ENCODE results near the gene NTRK2. TPM values are rescaled to one million over a fixed set of nuclear protein-coding genes. Genes with fewer than 3 reads are reported as not detected.

NTRK2 gene
- total RNA-seq, 2 experiments from 2014 or later: 0.45 to 0.65 TPM

DNA sequence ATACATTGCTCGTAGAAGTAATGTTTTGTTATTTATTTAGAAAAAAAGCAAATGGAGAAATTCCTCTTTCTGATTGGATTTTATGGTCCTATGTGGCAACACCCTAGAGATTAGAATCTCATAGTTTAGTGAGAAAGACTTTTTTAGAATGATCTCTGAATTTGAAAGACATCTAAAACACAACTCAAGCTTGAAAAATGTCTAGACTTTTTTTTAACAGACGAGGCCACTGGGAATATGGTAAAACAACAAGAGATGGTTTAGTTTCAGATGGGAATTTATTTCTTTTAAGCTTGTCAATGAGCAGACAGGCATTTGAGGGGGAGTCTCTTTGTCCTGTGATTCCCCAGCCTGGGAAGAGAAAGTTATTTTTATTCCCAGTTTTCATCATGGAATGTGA is 122.1 kb downstream of the NTRK2 start:
- Mint-ChIP-seq H3K4me3 (no peak overlapping the region), H3K27ac (no peak overlapping the region), H3K4me1 (ENCODE audit: low read depth) (no peaks in the 10 kb centered on the region), H3K27me3 (no peaks in the 10 kb centered on the region), H3K36me3 (no peaks in the 10 kb centered on the region), H3K9me3 (no peaks in the 10 kb centered on the region)
- ChIA-PET POLR2A (no interaction called here), CTCF (interaction anchor here (0.5 kb wide), 1 partner anchor 11 kb away, joined by 3 read pairs; no protein-coding TSS in a partner anchor)
- no peak for DNase-seq
- intact Hi-C loops (cut with micrococcal nuclease): no loop called here

DNA sequence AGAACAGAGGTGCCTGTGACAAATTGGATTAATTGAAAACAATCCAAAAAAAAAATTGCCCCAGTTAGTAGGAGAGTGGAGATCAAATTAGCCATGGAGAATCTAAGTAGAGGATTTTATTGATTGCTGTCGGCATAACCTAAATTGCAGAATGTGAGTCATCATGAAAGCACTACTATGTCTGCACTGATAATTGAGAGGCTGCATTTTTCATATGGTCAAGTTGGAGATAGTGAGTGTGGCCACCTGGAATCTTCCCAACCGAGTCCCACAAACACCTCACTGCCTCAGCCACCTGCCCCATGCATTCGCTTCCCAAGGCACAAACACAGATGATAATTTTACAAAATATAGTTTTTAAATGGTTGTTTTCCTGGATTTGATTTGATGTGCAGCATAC is 123.7 kb downstream of the NTRK2 start:
- ChIA-PET CTCF (no interaction called here), POLR2A (no interaction called here)
- Mint-ChIP-seq H3K4me3 (no peak overlapping the region), H3K4me1 (ENCODE audit: low read depth) (no peaks in the 10 kb centered on the region), H3K9me3 (no peaks in the 10 kb centered on the region), H3K27me3 (no peaks in the 10 kb centered on the region), H3K36me3 (no peaks in the 10 kb centered on the region), H3K27ac (no peak overlapping the region)
- intact Hi-C loops (cut with micrococcal nuclease): no loop called here
- DNase-seq: no peak

DNA sequence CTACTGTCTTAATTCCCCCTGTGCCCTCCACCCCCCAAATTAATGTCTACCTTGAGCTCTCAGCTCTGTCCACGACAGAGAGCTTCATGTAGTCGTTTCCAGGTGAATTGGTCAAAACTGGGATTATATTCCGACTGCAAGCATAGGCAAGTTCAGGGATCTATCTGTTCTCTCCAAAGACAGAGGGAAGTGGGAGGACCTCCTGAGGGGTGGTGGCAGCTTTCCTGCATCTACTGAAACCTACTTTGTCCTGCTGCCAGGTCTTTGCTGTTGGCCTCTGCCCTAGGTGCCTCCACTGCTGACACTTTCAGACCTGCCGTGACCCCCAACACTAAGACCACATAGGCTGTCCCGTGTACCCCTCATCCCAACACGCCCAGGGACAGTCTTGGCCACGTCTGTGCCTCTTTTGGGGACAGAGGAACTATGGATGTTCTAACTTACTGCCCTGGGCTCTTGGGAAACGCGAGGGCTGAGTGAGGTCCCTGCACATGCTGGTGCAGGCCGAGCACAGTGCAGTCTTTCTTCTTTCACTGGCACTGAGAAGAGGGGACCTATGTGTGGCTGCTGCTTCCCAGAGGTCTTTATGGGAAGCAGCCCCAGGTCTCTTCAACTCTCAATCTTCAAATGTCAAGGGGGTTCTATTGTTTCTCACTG is 125.6 kb downstream of the NTRK2 start:
- no peaks in the 10 kb centered on the region for H3K36me3 Mint-ChIP-seq
- no peaks in the 10 kb centered on the region for H3K27me3 Mint-ChIP-seq
- H3K27ac Mint-ChIP-seq: no peak overlapping the region
- intact Hi-C loops (cut with micrococcal nuclease): no loop called here
- ChIA-PET POLR2A (no interaction called here), CTCF (interaction anchor here (0.7 kb wide), 1 partner anchor 177 kb away, joined by 3 read pairs; no protein-coding TSS in a partner anchor)
- H3K4me3 Mint-ChIP-seq: no peak overlapping the region
- no peaks in the 10 kb centered on the region for H3K9me3 Mint-ChIP-seq
- H3K4me1 Mint-ChIP-seq (ENCODE audit: low read depth): no peaks in the 10 kb centered on the region
- DNase-seq: no peak

DNA sequence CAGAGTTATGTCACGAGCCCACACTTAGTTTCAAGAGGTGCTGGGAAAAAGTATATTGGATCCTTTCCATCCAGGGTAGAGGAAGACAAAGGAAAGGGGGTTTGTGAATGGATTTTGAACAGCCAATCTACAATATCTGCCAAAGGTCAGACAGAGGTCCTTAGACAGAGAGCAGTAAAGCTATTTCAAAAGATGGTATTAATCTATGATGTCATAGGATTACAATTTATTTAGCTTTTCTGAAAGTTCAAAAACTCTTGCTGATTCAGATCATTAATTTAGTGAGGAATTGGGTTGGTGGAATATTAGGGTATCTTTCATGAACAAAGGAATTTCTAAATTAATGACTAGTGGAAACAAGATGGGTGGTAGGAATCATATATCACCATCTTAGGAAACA is 126.9 kb downstream of the NTRK2 start:
- H3K9me3 Mint-ChIP-seq: no peaks in the 10 kb centered on the region
- DNase-seq: no peak
- no peak overlapping the region for H3K27ac Mint-ChIP-seq
- no peaks in the 10 kb centered on the region for H3K36me3 Mint-ChIP-seq
- ChIA-PET CTCF (no interaction called here), POLR2A (no interaction called here)
- no peaks in the 10 kb centered on the region for H3K27me3 Mint-ChIP-seq
- intact Hi-C loops (cut with micrococcal nuclease): no loop called here
- no peaks in the 10 kb centered on the region for H3K4me1 Mint-ChIP-seq (ENCODE audit: low read depth)
- no peak overlapping the region for H3K4me3 Mint-ChIP-seq

DNA sequence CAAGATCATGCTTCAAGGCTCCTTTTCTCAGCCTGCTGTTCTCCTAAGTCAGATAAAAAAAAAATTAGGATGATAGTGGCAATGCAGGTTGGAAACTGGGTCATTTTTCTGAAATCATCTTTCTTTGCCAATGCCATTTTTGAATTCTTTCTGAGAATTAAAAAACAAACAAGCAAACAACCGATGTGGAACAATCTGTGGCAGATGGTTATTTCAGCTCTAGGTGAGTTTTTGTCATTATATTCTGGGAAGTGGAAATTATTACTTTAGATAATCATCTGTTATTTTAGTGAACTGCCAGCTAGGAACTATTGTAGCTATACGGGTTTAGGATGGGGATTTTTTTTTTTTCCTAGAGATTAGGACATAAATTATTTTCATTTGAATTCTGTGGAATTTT is 129.7 kb downstream of the NTRK2 start:
- CTCF ChIA-PET: no interaction called here
- POLR2A ChIA-PET: no interaction called here

DNA sequence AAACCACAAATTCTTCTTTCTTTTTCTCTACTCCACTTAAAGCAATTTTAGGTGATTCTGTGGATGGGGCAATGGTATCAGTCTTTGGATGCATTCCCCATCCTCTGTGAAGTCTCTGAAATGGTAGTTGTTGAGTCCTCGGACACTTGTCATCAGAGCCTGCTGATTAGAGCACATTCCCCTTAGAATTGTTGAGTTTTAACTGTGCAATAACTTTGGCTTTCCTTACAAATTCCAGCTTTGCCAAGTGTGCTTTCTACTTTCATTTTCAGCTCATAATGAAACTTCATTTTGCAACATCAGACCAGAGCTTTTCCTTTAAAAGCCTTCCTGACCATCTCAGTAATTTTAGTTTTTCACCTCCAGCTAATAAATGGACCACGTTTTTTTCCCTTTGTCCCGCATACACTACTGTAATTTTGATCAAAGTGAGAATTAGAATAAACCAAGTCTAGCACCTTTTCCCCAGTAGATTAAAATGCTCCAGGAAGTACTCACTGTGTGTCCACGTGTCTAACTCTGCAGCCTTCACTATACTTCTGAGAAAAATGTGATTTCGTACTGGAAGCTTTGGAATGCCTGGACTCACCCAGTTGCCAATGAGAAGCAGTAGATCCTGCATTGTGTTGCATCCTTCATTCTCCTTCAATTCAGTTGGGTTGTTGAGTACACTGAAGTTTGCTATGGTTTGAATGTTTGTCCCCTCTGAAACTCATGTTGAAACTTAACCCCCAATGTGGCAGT is 135.6 kb downstream of the NTRK2 start:
- no peaks in the 10 kb centered on the region for H3K36me3 Mint-ChIP-seq
- no peaks in the 10 kb centered on the region for H3K27me3 Mint-ChIP-seq
- no peak overlapping the region for H3K4me3 Mint-ChIP-seq
- no peak overlapping the region for H3K27ac Mint-ChIP-seq
- CTCF ChIA-PET: no interaction called here
- intact Hi-C loops (cut with micrococcal nuclease): no loop called here
- no peak for DNase-seq
- no peaks in the 10 kb centered on the region for H3K9me3 Mint-ChIP-seq
- H3K4me1 Mint-ChIP-seq (ENCODE audit: low read depth): no peaks in the 10 kb centered on the region
- POLR2A ChIA-PET: no interaction called here

More for the DNA sequence above, 129.7 kb downstream of the NTRK2 start:
- Mint-ChIP-seq H3K9me3 (no peaks in the 10 kb centered on the region), H3K36me3 (no peaks in the 10 kb centered on the region), H3K27ac (no peak overlapping the region), H3K4me1 (ENCODE audit: low read depth) (no peaks in the 10 kb centered on the region), H3K27me3 (no peaks in the 10 kb centered on the region), H3K4me3 (no peak overlapping the region)
- DNase-seq: no peak
- intact Hi-C loops (cut with micrococcal nuclease): no loop called here

DNA sequence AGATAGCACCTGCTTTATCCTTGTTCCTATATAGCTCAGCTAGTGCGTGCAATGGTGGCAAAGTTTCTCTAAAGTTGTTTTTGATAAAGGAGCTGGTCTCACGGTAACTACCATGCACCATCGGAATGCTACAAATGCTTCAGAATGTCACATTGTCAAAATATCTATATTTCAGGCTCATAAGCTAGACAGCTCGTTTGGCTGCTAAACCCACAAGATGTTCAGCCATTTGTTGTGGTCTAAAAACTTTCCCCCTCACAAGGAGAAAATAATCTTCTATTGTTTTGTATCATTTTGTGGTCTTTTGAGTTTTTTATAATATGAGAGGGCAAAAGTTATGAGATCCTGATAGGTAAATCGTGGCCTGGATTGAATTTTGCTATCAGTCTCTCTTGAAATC is 137.9 kb downstream of the NTRK2 start:
- H3K27me3 Mint-ChIP-seq: no peaks in the 10 kb centered on the region
- POLR2A ChIA-PET: no interaction called here
- H3K9me3 Mint-ChIP-seq: no peaks in the 10 kb centered on the region
- H3K4me3 Mint-ChIP-seq: no peak overlapping the region
- no peaks in the 10 kb centered on the region for H3K4me1 Mint-ChIP-seq (ENCODE audit: low read depth)
- intact Hi-C loops (cut with micrococcal nuclease): no loop called here
- H3K27ac Mint-ChIP-seq: no peak overlapping the region
- H3K36me3 Mint-ChIP-seq: no peaks in the 10 kb centered on the region
- CTCF ChIA-PET: no interaction called here
- DNase-seq: no peak

- intact Hi-C loops (cut with micrococcal nuclease): no loop called here
- Mint-ChIP-seq H3K36me3 (no peaks in the 10 kb centered on the region), H3K4me1 (ENCODE audit: low read depth) (no peaks in the 10 kb centered on the region), H3K4me3 (no peak overlapping the region), H3K27ac (no peak overlapping the region), H3K9me3 (no peaks in the 10 kb centered on the region), H3K27me3 (no peaks in the 10 kb centered on the region)
- DNase-seq: no peak
- CTCF ChIA-PET: no interaction called here
- POLR2A ChIA-PET: no interaction called here
These were observed 138.4 kb downstream of the NTRK2 start for GRCh38 chr9:84807870-84808390.

GRCh38 chr9:84808416-84808815 is 138.9 kb downstream of the NTRK2 start:
- H3K27me3 Mint-ChIP-seq: no peaks in the 10 kb centered on the region
- ChIA-PET POLR2A (no interaction called here), CTCF (no interaction called here)
- no peaks in the 10 kb centered on the region for H3K9me3 Mint-ChIP-seq
- intact Hi-C loops (cut with micrococcal nuclease): no loop called here
- no peak for DNase-seq
- H3K4me3 Mint-ChIP-seq: no peak overlapping the region
- H3K4me1 Mint-ChIP-seq (ENCODE audit: low read depth): no peaks in the 10 kb centered on the region
- no peak overlapping the region for H3K27ac Mint-ChIP-seq
- no peaks in the 10 kb centered on the region for H3K36me3 Mint-ChIP-seq

DNA sequence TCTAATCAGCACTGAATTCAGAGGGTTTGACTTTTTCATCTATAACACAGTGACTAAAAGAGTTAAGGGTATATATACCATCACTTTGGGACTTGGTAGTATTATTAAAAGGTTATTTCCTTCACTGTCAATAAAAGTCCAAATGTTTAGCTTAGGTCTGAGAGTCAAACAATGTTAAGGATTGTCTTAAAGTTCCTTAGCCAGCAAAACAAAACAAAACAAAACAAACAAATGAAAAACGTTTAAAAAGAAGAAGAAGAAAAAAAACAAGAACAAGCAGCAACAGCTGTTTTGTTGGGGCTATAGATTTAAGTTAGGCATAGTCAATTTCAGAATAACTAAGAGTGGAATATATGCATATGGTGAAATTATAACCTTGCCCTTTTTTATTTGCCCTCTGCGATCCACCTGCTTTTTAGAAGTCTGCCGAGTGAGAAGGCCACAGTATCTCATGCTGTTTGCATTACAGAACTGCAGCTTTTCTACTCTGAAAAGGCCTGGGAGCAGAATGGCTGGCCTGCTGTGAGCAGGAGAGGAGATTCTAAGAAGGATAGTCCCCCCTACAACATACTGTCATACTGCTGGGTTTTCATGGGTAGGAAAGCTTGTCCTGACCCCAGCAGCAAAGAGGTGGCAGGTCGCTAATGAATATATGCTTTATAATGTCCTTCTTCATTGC is 141.7 kb downstream of the NTRK2 start:
- H3K27ac Mint-ChIP-seq: no peak overlapping the region
- H3K27me3 Mint-ChIP-seq: no peaks in the 10 kb centered on the region
- no peaks in the 10 kb centered on the region for H3K4me1 Mint-ChIP-seq (ENCODE audit: low read depth)
- ChIA-PET CTCF (no interaction called here), POLR2A (no interaction called here)
- no peak overlapping the region for H3K4me3 Mint-ChIP-seq
- no peaks in the 10 kb centered on the region for H3K9me3 Mint-ChIP-seq
- no peaks in the 10 kb centered on the region for H3K36me3 Mint-ChIP-seq
- no peak for DNase-seq
- intact Hi-C loops (cut with micrococcal nuclease): no loop called here

DNA sequence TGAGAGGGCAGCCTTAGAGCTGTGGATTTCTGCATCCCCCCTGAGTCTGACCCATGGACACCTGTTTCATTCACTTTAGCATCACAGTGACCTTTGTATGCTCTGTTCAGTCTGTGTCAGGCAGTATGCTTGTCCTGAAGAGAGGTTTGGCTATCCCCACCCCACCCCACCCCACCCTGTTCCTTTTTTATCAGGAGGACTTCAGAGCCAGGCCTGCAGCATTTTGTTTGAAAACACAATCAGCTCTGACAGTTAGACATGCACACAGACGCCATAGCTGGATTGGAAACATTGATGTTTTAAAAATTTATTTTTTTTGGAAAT is 142.2 kb downstream of the NTRK2 start:
- intact Hi-C loops (cut with micrococcal nuclease): no loop called here
- no peaks in the 10 kb centered on the region for H3K36me3 Mint-ChIP-seq
- ChIA-PET CTCF (no interaction called here), POLR2A (no interaction called here)
- no peak overlapping the region for H3K27ac Mint-ChIP-seq
- H3K27me3 Mint-ChIP-seq: no peaks in the 10 kb centered on the region
- H3K4me1 Mint-ChIP-seq (ENCODE audit: low read depth): no peaks in the 10 kb centered on the region
- no peak overlapping the region for H3K4me3 Mint-ChIP-seq
- DNase-seq: no peak
- no peaks in the 10 kb centered on the region for H3K9me3 Mint-ChIP-seq

DNA sequence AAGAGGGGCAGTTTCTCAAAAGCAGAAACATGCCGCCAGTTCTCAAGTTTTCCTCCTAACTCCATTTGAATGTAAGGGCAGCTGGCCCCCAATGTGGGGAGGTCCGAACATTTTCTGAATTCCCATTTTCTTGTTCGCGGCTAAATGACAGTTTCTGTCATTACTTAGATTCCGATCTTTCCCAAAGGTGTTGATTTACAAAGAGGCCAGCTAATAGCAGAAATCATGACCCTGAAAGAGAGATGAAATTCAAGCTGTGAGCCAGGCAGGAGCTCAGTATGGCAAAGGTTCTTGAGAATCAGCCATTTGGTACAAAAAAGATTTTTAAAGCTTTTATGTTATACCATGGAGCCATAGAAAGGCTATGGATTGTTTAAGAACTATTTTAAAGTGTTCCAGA is 142.8 kb downstream of the NTRK2 start:
- ChIA-PET CTCF (no interaction called here), POLR2A (interaction anchor here (0.7 kb wide), 1 partner anchor 324 kb away, joined by 3 read pairs; no protein-coding TSS in a partner anchor)
- intact Hi-C loops (cut with micrococcal nuclease): no loop called here
- Mint-ChIP-seq H3K4me1 (ENCODE audit: low read depth) (no peaks in the 10 kb centered on the region), H3K9me3 (no peaks in the 10 kb centered on the region), H3K27me3 (no peaks in the 10 kb centered on the region), H3K27ac (no peak overlapping the region), H3K36me3 (no peaks in the 10 kb centered on the region), H3K4me3 (no peak overlapping the region)
- DNase-seq: no peak

GRCh38 chr9:84812847-84813246 is 143.3 kb downstream of the NTRK2 start:
- intact Hi-C loops (cut with micrococcal nuclease): no loop called here
- no peak overlapping the region for H3K4me3 Mint-ChIP-seq
- ChIA-PET POLR2A (interaction anchor here (0.7 kb wide), 1 partner anchor 323 kb away, joined by 3 read pairs; no protein-coding TSS in a partner anchor), CTCF (no interaction called here)
- H3K4me1 Mint-ChIP-seq (ENCODE audit: low read depth): no peaks in the 10 kb centered on the region
- no peaks in the 10 kb centered on the region for H3K27me3 Mint-ChIP-seq
- no peaks in the 10 kb centered on the region for H3K36me3 Mint-ChIP-seq
- no peak overlapping the region for H3K27ac Mint-ChIP-seq
- DNase-seq: no peak
- no peaks in the 10 kb centered on the region for H3K9me3 Mint-ChIP-seq
